Keratinocyte (primary cell): ENCODE measurements around the gene SMC1B. TPM values are rescaled to one million over a fixed set of nuclear protein-coding genes. Genes with fewer than 3 reads are reported as not detected.

ENCODE experiments used
- DNase-seq: peaks from one replicate; pipeline ENCODE4 v3.0.0-alpha.2; 2011; ENCODE audit warnings: low read depth, missing footprints, low spot score
- FAIRE-seq: peaks from 2 replicates; lab custom pipeline; 2011; peaks lifted over from hg19 to GRCh38; lab: Jason Lieb, UNC
- H2AFZ ChIP-seq: 2 replicates; pipeline ENCODE4 v1.6.0; 2012; ENCODE audit warnings: low read length, control low read depth, inconsistent platforms; ENCODE audit not compliant: control insufficient read depth
- H3K27ac ChIP-seq: 2 replicates; pipeline ENCODE4 v1.5.1; 2011; ENCODE audit warnings: low read length; ENCODE audit not compliant: control insufficient read depth, insufficient read depth
- H3K27me3 ChIP-seq: 3 replicates; pipeline ENCODE4 v1.6.0; 2011; ENCODE audit warnings: low read length; ENCODE audit not compliant: control insufficient read depth, insufficient read depth; ENCODE audit errors: extremely low read depth
- H3K36me3 ChIP-seq, 2 experiments: 2 replicates in 1 of 2; 3 replicates in 1 of 2; pipeline ENCODE4 v1.5.1; 2011; ENCODE audit warnings: low read length in 2 of 2, mild to moderate bottlenecking in 1 of 2; ENCODE audit not compliant: control insufficient read depth in 2 of 2, insufficient read depth in 2 of 2; ENCODE audit errors: extremely low read depth in 1 of 2
- H3K4me1 ChIP-seq: 3 replicates; pipeline ENCODE4 v1.5.1; 2011; ENCODE audit warnings: low read length; ENCODE audit not compliant: control insufficient read depth, insufficient read depth; ENCODE audit errors: extremely low read depth
- H3K4me2 ChIP-seq: 3 replicates; pipeline ENCODE4 v1.6.0; 2011; ENCODE audit warnings: low read depth, low read length; ENCODE audit not compliant: control insufficient read depth, insufficient read depth; ENCODE audit errors: extremely low read depth
- H3K4me3 ChIP-seq, 3 experiments: fragments of 200-600 bp in 1 of 3; sonication (generic) in 1 of 3; 2 replicates in 2 of 3; 3 replicates in 1 of 3; pipeline ENCODE4 v1.5.1; 2011 to 2016; ENCODE audit warnings: low read length in 3 of 3, mild to moderate bottlenecking in 3 of 3, control low read depth in 2 of 3, inconsistent platforms in 1 of 3, low read depth in 1 of 3, mixed read lengths in 1 of 3, mixed run types in 1 of 3, moderate library complexity in 1 of 3; ENCODE audit not compliant: control insufficient read depth in 2 of 3, insufficient read depth in 2 of 3; ENCODE audit errors: extremely low read depth in 1 of 3
- H3K79me2 ChIP-seq: 2 replicates; pipeline ENCODE4 v1.6.0; 2012; ENCODE audit warnings: low read length; ENCODE audit not compliant: control insufficient read depth, insufficient read depth
- H3K9ac ChIP-seq: 3 replicates; pipeline ENCODE4 v1.6.0; 2011; ENCODE audit warnings: low read length; ENCODE audit not compliant: control insufficient read depth, insufficient read depth; ENCODE audit errors: extremely low read depth
- H3K9me1 ChIP-seq: 3 replicates; pipeline ENCODE4 v1.6.0; 2011; ENCODE audit warnings: low read length; ENCODE audit not compliant: control insufficient read depth, insufficient read depth; ENCODE audit errors: extremely low read depth
- H3K9me3 ChIP-seq: 2 replicates; pipeline ENCODE4 v1.5.1; 2012; ENCODE audit warnings: low read depth, low read length; ENCODE audit not compliant: control insufficient read depth
- H4K20me1 ChIP-seq: 3 replicates; pipeline ENCODE4 v1.6.0; 2011; ENCODE audit warnings: low read length; ENCODE audit not compliant: control insufficient read depth, insufficient read depth; ENCODE audit errors: extremely low read depth
- EZH2 ChIP-seq: IDR thresholded peaks from one replicate; pipeline ENCODE4 v1.6.1; 2012; ENCODE audit warnings: inconsistent platforms, mild to moderate bottlenecking, low read length, moderate library complexity
- dilution Hi-C: fragments of 300-500 bp; cut with MboI; formaldehyde crosslinking; loops from one replicate; pipeline ENCODE4 v1.7.0; 2020; ENCODE audit warnings: low sequenced_read_pairs; ENCODE audit not compliant: extremely low pct_ligation_motif_present
- polyA plus RNA-seq, 5 experiments: library from polyadenylated mRNA; depleted of rRNA in 3 of 5; stranded (reverse) in 3 of 5; stranded (forward) in 1 of 5; unstranded in 1 of 5; fragments of >200 nt; gene quantifications; 1 replicate in 1 of 5; 2 replicates in 3 of 5; 3 replicates in 1 of 5; pipeline versions ENCODE4 v1.2.1 to v1.2.3, GENCODE V29; 2011 to 2012; ENCODE audit warnings: missing spikeins in 2 of 5, low read depth in 1 of 5, low replicate concordance in 1 of 5
- TF ChIP-seq, protein P1 (sequence below), 3 experiments: IDR thresholded peaks in 1 of 3; conservative IDR thresholded peaks in 1 of 3; optimal IDR thresholded peaks in 1 of 3; 2 replicates in 2 of 3; 3 replicates in 1 of 3; pipeline versions ENCODE3 to v1.5.1; 2011; ENCODE audit warnings: low read length in 3 of 3, mild to moderate bottlenecking in 3 of 3, moderate library complexity in 2 of 3, control low read depth in 1 of 3, inconsistent platforms in 1 of 3; ENCODE audit not compliant: insufficient read depth in 2 of 3; ENCODE audit errors: extremely low read depth in 1 of 3

Gene SMC1B
- polyA plus RNA-seq, 1 donor (not counting 4 experiments of a cell fraction or from before 2014, with no cell fraction given), result not detected

DNA sequence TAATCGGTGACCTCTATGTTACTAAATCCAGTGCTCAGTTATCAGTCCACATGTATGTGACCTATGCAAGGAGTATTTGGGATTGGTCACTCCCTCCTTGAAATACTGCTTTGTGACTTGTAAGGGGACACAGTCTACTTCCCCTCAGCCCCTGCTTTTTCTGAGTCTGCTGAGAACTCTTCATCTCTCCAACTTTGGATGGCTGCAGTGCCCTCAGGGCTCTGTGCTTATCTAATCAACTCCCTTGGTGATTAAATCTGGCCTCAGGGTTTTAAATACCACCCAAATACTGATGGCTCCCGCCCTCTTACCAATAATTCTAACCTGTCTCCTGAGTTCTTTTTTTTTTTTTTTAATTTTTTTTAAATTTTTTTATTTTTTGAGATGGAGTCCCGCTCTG lies 63.5 kb downstream of the SMC1B start:
- no peaks in the 10 kb centered on the region for H3K36me3 ChIP-seq
- FAIRE-seq (no peak), DNase-seq (no peak)
- H3K79me2 ChIP-seq, result no peaks in the 10 kb centered on the region
- H2AFZ ChIP-seq, result no peak overlapping the region
- H3K4me3 ChIP-seq, result no peak overlapping the region
- H3K4me2 ChIP-seq, result no peak overlapping the region
- dilution Hi-C loops, result no loop called here
- H3K9me3 ChIP-seq, result no peaks in the 10 kb centered on the region
- no peak overlapping the region for H3K27ac ChIP-seq
- no peaks in the 10 kb centered on the region for H3K9me1 ChIP-seq
- H3K4me1 ChIP-seq, result peaks cover 11% of the 10 kb centered on the region
- no peak overlapping the region for H3K9ac ChIP-seq
- no peaks in the 10 kb centered on the region for H3K27me3 ChIP-seq
- no peaks in the 10 kb centered on the region for H4K20me1 ChIP-seq
- no peak for TF ChIP-seq EZH2
- TF ChIP-seq, protein P1, sequence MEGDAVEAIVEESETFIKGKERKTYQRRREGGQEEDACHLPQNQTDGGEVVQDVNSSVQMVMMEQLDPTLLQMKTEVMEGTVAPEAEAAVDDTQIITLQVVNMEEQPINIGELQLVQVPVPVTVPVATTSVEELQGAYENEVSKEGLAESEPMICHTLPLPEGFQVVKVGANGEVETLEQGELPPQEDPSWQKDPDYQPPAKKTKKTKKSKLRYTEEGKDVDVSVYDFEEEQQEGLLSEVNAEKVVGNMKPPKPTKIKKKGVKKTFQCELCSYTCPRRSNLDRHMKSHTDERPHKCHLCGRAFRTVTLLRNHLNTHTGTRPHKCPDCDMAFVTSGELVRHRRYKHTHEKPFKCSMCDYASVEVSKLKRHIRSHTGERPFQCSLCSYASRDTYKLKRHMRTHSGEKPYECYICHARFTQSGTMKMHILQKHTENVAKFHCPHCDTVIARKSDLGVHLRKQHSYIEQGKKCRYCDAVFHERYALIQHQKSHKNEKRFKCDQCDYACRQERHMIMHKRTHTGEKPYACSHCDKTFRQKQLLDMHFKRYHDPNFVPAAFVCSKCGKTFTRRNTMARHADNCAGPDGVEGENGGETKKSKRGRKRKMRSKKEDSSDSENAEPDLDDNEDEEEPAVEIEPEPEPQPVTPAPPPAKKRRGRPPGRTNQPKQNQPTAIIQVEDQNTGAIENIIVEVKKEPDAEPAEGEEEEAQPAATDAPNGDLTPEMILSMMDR (optimal IDR thresholded peaks at IDR 0.05 in 1 of 3, IDR thresholded peaks at IDR 0.05 in 1 of 3, conservative IDR thresholded peaks at IDR 0.05 in 1 of 3; ENCODE audit: extremely low read depth in 1 of 3, insufficient read depth in 2 of 3, low read length in 3 of 3), result no peak

DNA sequence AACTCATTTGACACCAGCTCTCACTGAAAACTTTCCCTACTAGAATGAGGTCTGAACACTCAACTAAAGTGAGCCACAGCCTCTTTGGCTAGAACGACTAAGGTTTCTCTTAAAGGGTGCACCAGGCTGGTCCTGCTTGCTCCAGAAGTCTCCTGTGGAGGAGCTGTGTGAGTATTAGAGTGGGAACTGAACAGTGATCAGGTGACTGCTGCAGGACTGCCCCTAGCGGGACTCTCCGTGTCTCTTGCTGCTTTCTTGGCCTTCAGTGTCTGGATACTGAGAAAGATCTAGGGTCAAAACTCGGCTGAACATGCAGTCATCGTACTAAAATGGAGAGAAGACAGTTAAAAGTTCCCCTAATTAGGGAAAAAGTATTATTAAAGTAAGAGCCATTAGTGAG lies 69.1 kb downstream of the SMC1B start:
- dilution Hi-C loops, result no loop called here
- no peaks in the 10 kb centered on the region for H3K79me2 ChIP-seq
- FAIRE-seq (no peak), DNase-seq (no peak)
- H3K4me3 ChIP-seq, result no peak overlapping the region
- peaks cover 0 to 6% of the 10 kb centered on the region in 2 experiments for H3K36me3 ChIP-seq
- no peak overlapping the region for H2AFZ ChIP-seq
- no peaks in the 10 kb centered on the region for H3K4me1 ChIP-seq
- no peak overlapping the region for H3K27ac ChIP-seq
- no peaks in the 10 kb centered on the region for H3K27me3 ChIP-seq
- no peak overlapping the region for H3K9ac ChIP-seq
- H3K9me3 ChIP-seq, result no peaks in the 10 kb centered on the region
- no peaks in the 10 kb centered on the region for H3K9me1 ChIP-seq
- no peak overlapping the region for H3K4me2 ChIP-seq
- TF ChIP-seq, protein P1 (optimal IDR thresholded peaks at IDR 0.05 in 1 of 3, IDR thresholded peaks at IDR 0.05 in 1 of 3, conservative IDR thresholded peaks at IDR 0.05 in 1 of 3; ENCODE audit: extremely low read depth in 1 of 3, insufficient read depth in 2 of 3, low read length in 3 of 3), result no peak
- TF ChIP-seq EZH2, result no peak
- no peaks in the 10 kb centered on the region for H4K20me1 ChIP-seq
